H1 (cell line): ENCODE data around the gene TMEM54. TPM values are rescaled to one million over a fixed set of nuclear protein-coding genes. Genes with fewer than 3 reads are reported as not detected.

Experiments
- CHD1 ChIP-seq: IDR thresholded peaks from 2 replicates; pipeline ENCODE4 v1.6.1; 2012; ENCODE audit warnings: low read depth, low read length, improper control_type of control experiment
- CTCF ChIP-seq, 3 experiments: IDR thresholded peaks; 1 replicate in 2 of 3; 2 replicates in 1 of 3; pipeline versions ENCODE4 v1.5.1 to v1.6.1; 2011; ENCODE audit warnings: low read length in 3 of 3, mild to moderate bottlenecking in 3 of 3, inconsistent platforms in 2 of 3, low read depth in 1 of 3, moderate library complexity in 1 of 3; ENCODE audit not compliant: insufficient read depth in 1 of 3; ENCODE audit errors: control extremely low read depth in 1 of 3
- POLR2AphosphoS5 ChIP-seq: IDR thresholded peaks from 2 replicates; pipeline ENCODE4 v1.6.1; 2011; ENCODE audit warnings: low read depth, low read length
- SIN3A ChIP-seq, 2 experiments: IDR thresholded peaks in 1 of 2; conservative IDR thresholded peaks in 1 of 2; 2 replicates each; pipeline ENCODE4 v1.6.1; 2011 to 2012; ENCODE audit warnings: low read length in 2 of 2, improper control_type of control experiment in 1 of 2, low read depth in 1 of 2, mild to moderate bottlenecking in 1 of 2
- USF2 ChIP-seq: IDR thresholded peaks from 2 replicates; pipeline ENCODE4 v1.6.1; 2011; ENCODE audit warnings: low read length, improper control_type of control experiment
- ZNF274 ChIP-seq: IDR thresholded peaks from 2 replicates; pipeline ENCODE4 v1.7.0; 2012; ENCODE audit warnings: low read length, borderline replicate concordance; ENCODE audit errors: extremely low read depth
- polyA plus RNA-seq, 7 experiments: library from polyadenylated mRNA; depleted of rRNA in 3 of 7; stranded (reverse) in 5 of 7; unstranded in 2 of 7; fragments of >200 nt in 5 of 7; fragments of 200-250 nt in 2 of 7; gene quantifications; 1 replicate in 5 of 7; 2 replicates in 1 of 7; 4 replicates in 1 of 7; pipeline versions ENCODE4 v1.2.1 to v1.2.3, GENCODE V29; 2011 to 2013; ENCODE audit warnings: missing spikeins in 2 of 7, mixed read lengths in 2 of 7
- total RNA-seq: library from RNA; stranded (reverse); fragmentation: NEBNext Ultra II Directional; extraction: Animal tissue kit (Norgen Biotek cat#: 25700); gene quantifications from 2 replicates; pipeline ENCODE4 v1.2.1, GENCODE V29; 2021

Gene TMEM54
- total and polyA plus RNA-seq, 2 of the 8 experiments (the other 6 are each of a cell fraction or from before 2014, with no cell fraction given): 9.5 to 58.7 TPM

GRCh38 chr1:32925403-32926162, 24.4 kb upstream of the TMEM54 start (continued):
- TF ChIP-seq USF2: no peak
- TF ChIP-seq SIN3A (conservative IDR thresholded peaks at IDR 0.05 in 1 of 2, IDR thresholded peaks at IDR 0.05 in 1 of 2; ENCODE audit: low read depth in 1 of 2, low read length in 2 of 2): no peak
- peak in 2 of 3 experiments; percentile 18 to 28; a peak in 3 of 4 replicates for TF ChIP-seq CTCF (IDR thresholded peaks at IDR 0.05; ENCODE audit: control extremely low read depth in 1 of 3, insufficient read depth in 1 of 3, low read depth in 1 of 3, low read length in 3 of 3)
- no peak for TF ChIP-seq POLR2AphosphoS5
- no peak for TF ChIP-seq CHD1
- no peak for TF ChIP-seq ZNF274
